B cell (primary cell): Measurements from ENCODE around the gene ARL17A. TPM values are rescaled to one million over a fixed set of nuclear protein-coding genes. Genes with fewer than 3 reads are reported as not detected.
"Not testable (repeated sequence)": the region's sequence is repeated elsewhere in the genome, so short reads cannot be mapped to it uniquely, and the experiment has no call there.

Experiments used
- ATAC-seq: fragments of 200-7000 bp; cut with Tn5 transposase; one replicate; pipeline ENCODE4 v1.10.0; 2021; ENCODE audit warnings: low read depth, mild to moderate bottlenecking, moderate number of reproducible peaks, moderate library complexity
- CTCF ChIA-PET: fragments of 350-600 bp; sonication (Branson Sonifier 250); formaldehyde crosslinking; loops from one replicate; lab custom pipeline; 2021; ENCODE audit warnings: antibody characterized with exemption, inconsistent platforms; lab: Charles Lee
- POLR2A ChIA-PET: fragments of 350-600 bp; sonication (Branson Sonifier 250); formaldehyde crosslinking; loops from one replicate; lab custom pipeline; 2021; ENCODE audit warnings: antibody characterized with exemption; lab: Charles Lee
- DNase-seq: peaks from one replicate; pipeline ENCODE4 v3.0.0; 2013
- H2AFZ ChIP-seq: 2 replicates; pipeline ENCODE4 v1.6.1; 2012; ENCODE audit warnings: mild to moderate bottlenecking, low read depth, low read length; ENCODE audit not compliant: insufficient read depth, poor library complexity, severe bottlenecking
- H3K27ac ChIP-seq, 2 donors: 1 replicate in 1 of 2; 2 replicates in 1 of 2; pipeline ENCODE4 v1.5.1; 2012 to 2013; ENCODE audit warnings: low read length in 2 of 2, mild to moderate bottlenecking in 2 of 2, moderate library complexity in 1 of 2
- H3K27me3 ChIP-seq, 4 experiments: fragments of 200-600 bp in 1 of 4; sonication (generic) in 1 of 4; replicated peaks in 1 of 4; 1 replicate in 2 of 4; 2 replicates in 2 of 4; pipeline versions ENCODE4 v1.6.1 to v1.7.0; 2013 to 2016; ENCODE audit warnings: low read length in 3 of 4, mild to moderate bottlenecking in 2 of 4, mixed read lengths in 1 of 4, moderate library complexity in 1 of 4; ENCODE audit not compliant: insufficient read depth in 4 of 4, control insufficient read depth in 3 of 4; ENCODE audit errors: control extremely low read depth in 1 of 4
- H3K36me3 ChIP-seq, 2 experiments: replicated peaks in 1 of 2; 1 replicate in 1 of 2; 2 replicates in 1 of 2; pipeline versions ENCODE4 v1.6.1 to v1.7.1; 2013; ENCODE audit warnings: low read length in 1 of 2; ENCODE audit not compliant: insufficient read depth in 2 of 2, control insufficient read depth in 1 of 2; ENCODE audit errors: control extremely low read depth in 1 of 2, extremely low read depth in 1 of 2
- H3K4me1 ChIP-seq, 2 donors: fragments of 200-600 bp in 1 of 2; sonication (generic) in 1 of 2; 1 replicate in 1 of 2; 2 replicates in 1 of 2; pipeline versions ENCODE4 v1.5.1 to v1.6.1; 2013 to 2017; ENCODE audit warnings: low read length in 2 of 2; ENCODE audit not compliant: control insufficient read depth in 2 of 2, insufficient read depth in 2 of 2
- H3K4me2 ChIP-seq: replicated peaks from 2 replicates; pipeline ENCODE3; 2012; ENCODE audit warnings: mild to moderate bottlenecking, low read depth, low read length; ENCODE audit not compliant: poor library complexity, severe bottlenecking
- H3K4me3 ChIP-seq, 5 experiments: fragments of 200-600 bp in 1 of 5; sonication (generic) in 1 of 5; 1 replicate in 3 of 5; 2 replicates in 2 of 5; pipeline versions ENCODE4 v1.5.1 to v1.7.0; 2011 to 2016; ENCODE audit warnings: low read length in 4 of 5, mild to moderate bottlenecking in 4 of 5, low read depth in 2 of 5, control low read depth in 1 of 5, moderate library complexity in 1 of 5; ENCODE audit not compliant: insufficient read depth in 1 of 5; ENCODE audit errors: control extremely low read depth in 1 of 5, extremely low read depth in 1 of 5
- H3K79me2 ChIP-seq: fragments of 200-600 bp; sonication (generic); one replicate; pipeline ENCODE4 v1.6.0; 2016; ENCODE audit warnings: low read length; ENCODE audit not compliant: control insufficient read depth, insufficient read depth
- H3K9ac ChIP-seq: fragments of 200-600 bp; sonication (generic); 2 replicates; pipeline ENCODE4 v1.6.1; 2017; ENCODE audit warnings: mild to moderate bottlenecking, low read length, moderate library complexity
- H3K9me3 ChIP-seq, 3 donors: one replicate each; pipeline versions ENCODE4 v1.6.1 to v1.7.1; 2013; ENCODE audit warnings: low read length in 2 of 3; ENCODE audit not compliant: control insufficient read depth in 2 of 3, insufficient read depth in 1 of 3; ENCODE audit errors: control extremely low read depth in 1 of 3
- H4K20me1 ChIP-seq: 2 replicates; pipeline ENCODE4 v1.6.0; 2012; ENCODE audit warnings: mild to moderate bottlenecking, low read length; ENCODE audit not compliant: insufficient read depth, control insufficient read depth, poor library complexity, severe bottlenecking
- H3K27ac Mint-ChIP-seq: one replicate; pipeline ENCODE4 v1.8.0; 2021; ENCODE audit warnings: mixed read lengths
- H3K27me3 Mint-ChIP-seq: one replicate; pipeline ENCODE4 v1.8.0; 2021; ENCODE audit warnings: mixed read lengths
- H3K4me1 Mint-ChIP-seq: one replicate; pipeline ENCODE4 v1.8.0; 2021; ENCODE audit warnings: mixed read lengths
- H3K4me3 Mint-ChIP-seq: one replicate; pipeline ENCODE4 v1.8.0; 2021; ENCODE audit warnings: mixed read lengths
- H3K9me3 Mint-ChIP-seq: one replicate; pipeline ENCODE4 v1.8.0; 2022; ENCODE audit warnings: mixed read lengths; ENCODE audit not compliant: insufficient read depth
- WGBS: methylation state at CpG from one replicate; pipeline ENCODE4 v1.1.5; 2013; ENCODE audit warnings: missing lambda C conversion rate; ENCODE audit not compliant: insufficient coverage; 5-methylcytosine and 5-hydroxymethylcytosine counted together
- intact Hi-C: fragments of 100-400 bp; cut with micrococcal nuclease; formaldehyde crosslinking; loops from one replicate; pipeline ENCODE4 v1.10.0; 2022
- polyA plus RNA-seq: library from polyadenylated mRNA; depleted of rRNA; stranded (reverse); fragments of >200 nt; gene quantifications from 2 replicates; pipeline ENCODE4 v1.2.3, GENCODE V29; 2012
- total RNA-seq, 2 donors: library from RNA; stranded (reverse); fragments of 120-200 nt in 1 of 2; gene quantifications; 1 replicate in 1 of 2; 2 replicates in 1 of 2; pipeline versions ENCODE4 v1.2.3 to v1.2.4, GENCODE V29; 2013 to 2022

ARL17A gene
- total and polyA plus RNA-seq, 2 donors (not counting 1 experiment from before 2014, with no cell fraction given): 18.5 to 50.4 TPM

DNA sequence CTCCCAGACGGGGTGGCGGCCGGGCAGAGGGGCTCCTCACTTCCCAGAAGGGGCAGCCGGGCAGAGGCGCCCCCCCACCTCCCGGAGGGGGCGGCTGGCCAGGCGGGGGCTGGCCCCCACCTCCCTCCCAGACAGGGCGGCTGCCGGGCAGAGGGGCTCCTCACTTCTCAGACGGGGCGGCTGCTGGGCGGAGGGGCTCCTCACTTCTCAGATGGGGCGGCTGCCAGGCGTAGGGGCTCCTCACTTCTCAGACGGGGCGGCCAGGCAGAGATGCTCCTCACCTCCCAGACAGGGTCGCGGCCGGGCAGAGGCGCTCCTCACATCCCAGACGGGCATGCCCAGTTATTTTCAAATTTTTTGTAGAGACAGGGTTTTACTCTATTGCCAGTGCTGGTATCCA lies 44.8 kb downstream of the ARL17A start:
- not testable (repeated sequence) for H3K79me2 ChIP-seq

DNA sequence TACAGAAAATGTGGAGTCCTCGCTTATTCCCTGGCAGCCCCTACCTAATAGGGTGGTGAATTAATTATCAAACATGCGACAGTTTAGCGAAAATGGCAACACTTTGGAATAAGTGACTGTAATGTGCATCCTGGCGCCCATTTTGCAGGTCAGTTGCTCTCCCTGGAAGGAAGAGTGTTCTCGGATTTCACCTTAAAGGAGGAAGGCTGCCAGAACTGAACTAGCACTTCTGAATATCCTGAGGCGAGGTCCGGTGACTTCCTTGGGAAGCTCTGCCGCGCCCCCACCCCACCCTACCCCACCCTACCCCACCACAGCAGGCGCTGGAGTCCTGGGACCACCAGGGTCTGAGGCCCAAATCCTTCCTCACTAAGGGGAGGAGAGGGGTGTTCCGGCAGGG lies 67.3 kb downstream of the ARL17A start, which contains the start of gene LRRC37A2:
LRRC37A2 (plus strand) TSS at position 301 of the 400 bp plus-strand sequence. CDS start 245 bp downstream, outside the sequence.
- H3K4me1 ChIP-seq, H4K20me1 ChIP-seq, H3K4me2 ChIP-seq, H3K9ac ChIP-seq, H3K9me3 ChIP-seq, ATAC-seq, H3K36me3 ChIP-seq, H3K9me3 Mint-ChIP-seq, H2AFZ ChIP-seq, H3K27ac Mint-ChIP-seq, POLR2A ChIA-PET, intact Hi-C loops, H3K27ac ChIP-seq, H3K27me3 ChIP-seq, H3K27me3 Mint-ChIP-seq, H3K79me2 ChIP-seq, DNase-seq, H3K4me3 Mint-ChIP-seq, H3K4me3 ChIP-seq, H3K4me1 Mint-ChIP-seq, CTCF ChIA-PET: not testable (repeated sequence)
- no CpG with 5 or more reads among the region's 11 CpGs for WGBS

More for the DNA sequence above, 44.8 kb downstream of the ARL17A start:
- POLR2A ChIA-PET, DNase-seq, H3K9me3 ChIP-seq, CTCF ChIA-PET, H2AFZ ChIP-seq, H3K4me2 ChIP-seq, H4K20me1 ChIP-seq, H3K4me3 ChIP-seq, H3K27me3 Mint-ChIP-seq, H3K36me3 ChIP-seq, H3K9me3 Mint-ChIP-seq, intact Hi-C loops, H3K27ac Mint-ChIP-seq, H3K4me1 ChIP-seq, H3K9ac ChIP-seq, H3K27me3 ChIP-seq, H3K4me1 Mint-ChIP-seq, H3K27ac ChIP-seq, H3K4me3 Mint-ChIP-seq, ATAC-seq: not testable (repeated sequence)
- WGBS: 100% methylated on average over 10 of the region's 22 CpGs

DNA sequence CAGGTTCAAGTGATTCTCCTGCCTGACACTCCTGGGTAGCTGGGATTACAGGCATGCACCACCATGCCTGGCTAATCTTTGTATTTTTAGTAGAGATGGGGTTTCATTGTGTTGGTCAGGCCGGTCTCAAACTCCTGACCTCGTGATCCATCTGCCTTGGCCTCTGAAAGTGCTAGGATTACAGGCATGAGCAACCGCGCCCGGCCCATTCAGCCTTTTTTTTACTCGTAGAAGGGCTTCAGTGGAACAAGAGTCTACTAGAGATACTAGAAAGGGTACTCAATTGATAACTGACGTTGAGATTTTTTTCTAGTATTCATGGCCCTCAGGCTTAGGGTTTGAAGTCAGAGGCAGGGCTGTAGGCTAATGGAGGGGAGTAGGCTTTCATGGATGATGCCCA lies 73.6 kb downstream of the ARL17A start:
- H3K36me3 ChIP-seq, H3K4me2 ChIP-seq, H3K27ac ChIP-seq, H3K9ac ChIP-seq, H3K9me3 Mint-ChIP-seq, H3K27me3 Mint-ChIP-seq, H3K27ac Mint-ChIP-seq, H3K9me3 ChIP-seq, intact Hi-C loops, H3K4me3 Mint-ChIP-seq, H3K4me1 ChIP-seq, H3K4me3 ChIP-seq, DNase-seq, H3K27me3 ChIP-seq, ATAC-seq, H3K4me1 Mint-ChIP-seq, H2AFZ ChIP-seq, H3K79me2 ChIP-seq, CTCF ChIA-PET, H4K20me1 ChIP-seq, POLR2A ChIA-PET: not testable (repeated sequence)
- WGBS: no CpG with 5 or more reads among the region's 7 CpGs

DNA sequence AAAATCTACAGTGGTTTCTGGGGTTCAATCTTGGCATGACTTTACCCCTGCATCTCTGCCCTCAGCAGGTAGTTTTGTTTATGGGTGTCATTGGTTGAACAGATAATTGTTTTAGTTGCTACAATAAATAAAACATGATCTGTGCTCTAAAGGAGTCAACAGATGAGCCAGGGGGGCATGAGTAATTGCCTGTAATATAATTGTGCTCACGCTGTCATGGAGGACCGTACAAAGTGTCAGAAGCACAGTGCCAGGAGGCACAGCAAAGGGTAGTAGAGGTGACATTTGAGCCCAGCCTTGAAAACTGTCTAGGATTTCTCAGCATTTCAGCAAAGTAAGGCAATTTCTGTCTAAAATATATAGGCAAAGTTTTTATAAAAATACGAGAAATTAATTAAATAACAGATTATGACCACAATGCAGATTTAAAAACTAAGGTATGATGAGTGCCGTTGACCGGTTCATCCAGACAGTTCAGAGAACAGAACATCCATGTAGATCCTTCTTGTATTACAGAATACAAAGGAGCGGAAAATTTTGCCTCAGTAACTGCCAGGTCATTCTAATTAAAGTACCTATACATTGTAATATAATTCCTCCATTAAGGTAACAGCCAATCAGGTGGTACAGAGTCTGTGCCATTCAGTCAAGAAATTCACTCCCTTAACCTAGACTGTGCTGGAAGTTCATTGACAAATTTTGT lies 79.9 kb downstream of the ARL17A start:
- H3K27me3 Mint-ChIP-seq, H3K4me3 Mint-ChIP-seq, POLR2A ChIA-PET, H3K4me1 ChIP-seq, H3K9me3 ChIP-seq, H3K9ac ChIP-seq, DNase-seq, H2AFZ ChIP-seq, H3K36me3 ChIP-seq, H3K9me3 Mint-ChIP-seq, CTCF ChIA-PET, intact Hi-C loops, H3K79me2 ChIP-seq, H3K4me1 Mint-ChIP-seq, H3K4me3 ChIP-seq, ATAC-seq, H3K27ac Mint-ChIP-seq, H4K20me1 ChIP-seq, H3K27me3 ChIP-seq, H3K27ac ChIP-seq, H3K4me2 ChIP-seq: not testable (repeated sequence)
- WGBS: no CpG with 5 or more reads among the region's 6 CpGs
